HG02970 (cell line): ENCODE measurements around the gene PFDN4.

Experiments used
- ATAC-seq: cut with Tn5 transposase; IDR thresholded peaks from one replicate; pipeline ENCODE4 v1.9.1; 2021; ENCODE audit warnings: mild to moderate bottlenecking, moderate library complexity, moderate number of reproducible peaks; ENCODE audit not compliant: unreplicated experiment, low FRiP score

Gene PFDN4

DNA sequence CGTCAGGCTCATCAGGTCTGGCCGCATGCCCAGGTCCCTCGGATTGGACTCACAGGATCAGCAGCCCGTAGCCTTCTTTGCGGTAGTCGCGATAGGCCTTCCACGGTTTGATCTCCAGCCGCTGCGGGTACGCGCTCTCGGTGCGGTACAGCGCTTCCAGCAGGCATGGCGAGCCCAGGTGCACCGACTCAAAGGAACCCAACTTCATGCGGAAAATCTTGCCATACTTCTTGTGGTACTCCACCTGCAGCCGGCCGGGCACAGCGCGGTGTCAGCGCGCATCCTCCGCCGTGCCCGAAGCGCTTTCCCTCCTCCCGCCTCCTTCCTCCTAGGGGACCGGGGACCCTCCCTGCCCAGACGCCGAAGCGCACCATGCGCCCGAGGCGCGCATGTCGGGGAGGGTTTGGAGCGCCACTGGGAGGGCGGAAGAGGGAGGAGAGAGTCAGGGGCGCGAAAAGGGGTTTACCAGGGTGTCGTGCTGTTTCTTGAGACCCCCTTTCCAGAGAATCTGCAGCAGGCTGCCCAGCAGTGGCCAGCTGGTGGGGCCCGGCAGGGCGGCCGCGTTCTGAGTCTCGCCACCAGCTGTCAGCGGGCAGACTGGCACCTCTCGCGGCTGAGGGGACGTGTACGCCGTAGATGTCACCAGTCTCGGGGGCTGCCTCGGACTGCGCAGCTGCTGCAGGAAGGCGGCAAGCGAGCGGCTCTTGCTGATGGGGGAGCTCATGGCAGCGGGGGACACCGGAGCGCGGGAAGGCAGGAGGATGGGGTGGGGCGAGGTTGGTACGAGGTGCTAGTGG is 34.8 kb upstream of the PFDN4 start:
- ATAC-seq: no peak

DNA sequence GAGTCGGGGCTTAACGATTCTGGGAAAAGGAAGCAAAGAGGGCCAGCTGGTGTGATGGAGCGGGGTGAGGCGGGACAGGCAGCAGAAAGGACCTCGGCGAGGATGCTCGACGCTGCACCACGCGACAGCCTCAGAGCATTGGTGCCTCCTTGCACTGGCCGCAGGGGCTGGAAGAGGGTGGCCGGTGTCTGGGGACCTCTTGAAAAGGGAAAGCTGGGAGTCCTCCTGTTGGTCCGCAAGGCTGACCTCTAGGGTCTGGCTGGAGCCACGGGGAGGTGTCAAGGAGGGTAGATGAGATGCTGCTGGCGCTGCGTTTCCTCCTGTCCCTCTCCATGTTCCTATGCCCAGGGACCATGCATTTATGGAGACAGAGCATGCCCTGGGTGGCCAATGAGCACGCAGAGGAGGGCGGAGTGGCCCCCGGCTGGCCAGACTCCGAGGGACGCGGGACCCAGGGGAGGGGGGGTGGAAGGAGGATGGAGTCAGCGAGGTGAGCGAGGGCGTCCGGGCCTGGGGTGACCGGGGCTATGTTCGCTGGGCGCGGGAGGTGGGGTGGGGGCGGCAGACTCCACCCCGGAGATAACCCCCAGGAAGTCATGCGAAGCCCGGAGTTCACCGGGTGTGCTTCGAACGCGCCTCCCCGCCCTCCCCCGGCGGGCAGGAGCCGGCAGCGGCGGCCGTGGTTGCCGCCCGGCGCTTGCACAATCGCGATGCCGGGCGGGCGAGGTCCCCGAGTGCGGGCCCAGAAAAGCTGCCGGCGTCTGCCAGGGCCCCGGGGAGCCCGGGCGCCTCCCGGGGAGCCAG is 34.0 kb upstream of the PFDN4 start, which contains the start of gene CYP24A1:
Gene CYP24A1 (minus strand): TSS at position 334 of the 804 bp plus-strand sequence. CDS start 407 bp downstream, outside the sequence.
- no peak for ATAC-seq

DNA sequence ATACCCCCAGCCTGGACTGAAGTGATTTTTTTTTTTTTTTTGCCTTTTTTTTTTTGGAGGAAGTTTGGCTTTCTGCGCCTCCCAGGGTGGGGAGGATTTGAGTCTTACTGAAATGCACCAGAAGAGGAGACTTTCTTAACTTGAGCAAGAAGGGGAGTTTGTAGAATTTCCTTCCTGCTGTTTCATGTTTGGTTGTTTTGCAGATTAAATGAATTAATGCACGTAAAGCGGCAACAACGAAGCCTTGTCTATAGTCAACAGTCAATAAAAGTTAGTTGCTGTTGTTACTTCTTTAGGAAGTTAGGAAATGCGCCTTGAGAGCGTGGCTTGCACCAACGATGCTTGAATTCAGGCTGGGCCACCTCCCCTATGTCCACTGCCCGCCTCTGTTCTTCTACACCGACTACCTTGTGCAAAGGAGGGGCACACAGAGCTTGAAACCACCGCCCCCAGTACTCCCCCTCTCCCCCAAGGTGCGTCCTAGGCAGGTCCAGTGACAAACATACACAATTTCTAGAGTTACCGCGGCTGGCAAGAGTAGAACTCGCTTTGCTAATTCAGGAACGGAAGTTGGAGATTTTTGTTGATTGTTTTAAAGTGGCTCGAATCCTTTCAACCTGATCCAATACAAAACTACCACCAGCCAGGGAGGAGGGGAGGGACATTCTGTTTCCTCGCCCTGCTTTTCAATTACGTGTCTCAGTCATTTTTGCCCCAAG is 33.3 kb upstream of the PFDN4 start:
- no peak for ATAC-seq

DNA sequence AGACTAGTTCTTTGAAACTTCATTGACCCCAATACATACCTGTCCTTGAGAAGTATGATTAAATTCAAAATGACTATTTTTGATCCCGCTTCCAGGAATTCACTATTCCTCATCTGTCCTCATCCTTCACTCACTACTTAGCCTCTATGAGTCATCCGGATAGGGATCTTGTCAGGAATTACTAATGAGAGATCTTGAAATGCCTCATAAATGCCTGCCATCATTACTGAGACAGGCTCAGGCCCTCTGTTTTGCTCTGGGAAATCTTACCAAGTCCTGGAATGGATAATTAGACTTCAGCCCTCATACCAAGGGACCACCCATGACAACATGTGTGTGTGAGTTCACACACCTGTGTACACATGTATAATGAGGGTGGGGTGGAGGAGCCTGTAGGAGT is 31.3 kb upstream of the PFDN4 start:
- no peak for ATAC-seq

DNA sequence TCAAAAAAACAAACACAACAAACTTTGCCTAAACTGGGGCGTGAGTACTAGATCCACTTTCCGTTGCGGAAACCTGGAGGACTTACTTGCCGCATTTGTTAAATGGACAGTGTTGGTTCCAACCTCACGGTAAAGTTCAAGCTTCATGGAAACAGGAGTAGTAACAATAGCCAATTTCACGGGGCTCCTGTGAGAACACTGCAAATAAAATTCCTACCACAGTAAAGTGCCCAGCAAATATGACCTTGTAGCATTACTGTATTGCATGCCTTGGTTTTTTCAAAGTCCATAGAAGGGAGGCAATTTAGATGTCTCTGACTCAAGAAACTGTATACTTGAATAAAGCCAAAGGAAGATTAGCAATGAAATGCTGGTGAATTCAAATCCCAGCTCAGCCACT is 30.5 kb upstream of the PFDN4 start:
- no peak for ATAC-seq

DNA sequence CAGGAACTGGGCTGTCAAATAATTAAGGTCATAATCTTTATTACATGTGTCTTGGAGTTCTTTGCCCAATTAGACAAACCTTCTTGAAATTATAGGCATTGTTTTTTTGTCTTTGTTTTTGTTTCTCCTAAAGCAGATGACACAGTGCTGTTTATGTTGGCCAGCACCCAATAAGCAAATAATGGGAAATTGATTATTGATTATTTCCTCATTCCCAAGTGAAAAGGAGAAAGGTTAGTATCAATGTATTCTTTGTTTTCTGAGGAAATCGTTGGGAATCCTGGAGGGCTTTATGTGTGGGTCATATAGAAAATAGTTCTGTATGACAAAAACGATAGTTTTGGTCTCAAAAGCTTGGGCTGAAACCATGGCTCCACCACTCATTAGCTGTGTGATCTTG is 29.6 kb upstream of the PFDN4 start:
- ATAC-seq: no peak

GRCh38 chr20:54179946-54180345 is 27.9 kb upstream of the PFDN4 start:
- ATAC-seq: no peak

DNA sequence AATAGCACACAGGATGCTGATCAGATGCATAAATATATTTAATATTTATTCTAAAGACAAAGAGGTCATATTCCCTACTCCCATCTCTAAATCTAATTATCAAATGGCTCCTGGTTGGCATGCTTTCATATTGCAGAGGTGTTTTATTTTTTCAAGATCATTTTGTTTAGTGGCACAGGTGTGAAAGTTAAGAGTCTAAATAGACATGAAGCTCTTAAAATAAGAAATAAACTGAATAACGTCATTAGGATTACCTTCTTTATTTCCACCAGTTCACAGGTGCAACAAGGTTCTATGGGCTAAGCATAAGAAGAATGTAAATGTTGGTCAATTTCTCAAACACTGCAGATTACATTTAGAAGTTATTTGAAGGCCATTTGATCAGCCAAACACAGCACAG is 27.0 kb upstream of the PFDN4 start:
- ATAC-seq: no peak

GRCh38 chr20:54184071-54184470 is 23.8 kb upstream of the PFDN4 start:
- ATAC-seq: no peak

DNA sequence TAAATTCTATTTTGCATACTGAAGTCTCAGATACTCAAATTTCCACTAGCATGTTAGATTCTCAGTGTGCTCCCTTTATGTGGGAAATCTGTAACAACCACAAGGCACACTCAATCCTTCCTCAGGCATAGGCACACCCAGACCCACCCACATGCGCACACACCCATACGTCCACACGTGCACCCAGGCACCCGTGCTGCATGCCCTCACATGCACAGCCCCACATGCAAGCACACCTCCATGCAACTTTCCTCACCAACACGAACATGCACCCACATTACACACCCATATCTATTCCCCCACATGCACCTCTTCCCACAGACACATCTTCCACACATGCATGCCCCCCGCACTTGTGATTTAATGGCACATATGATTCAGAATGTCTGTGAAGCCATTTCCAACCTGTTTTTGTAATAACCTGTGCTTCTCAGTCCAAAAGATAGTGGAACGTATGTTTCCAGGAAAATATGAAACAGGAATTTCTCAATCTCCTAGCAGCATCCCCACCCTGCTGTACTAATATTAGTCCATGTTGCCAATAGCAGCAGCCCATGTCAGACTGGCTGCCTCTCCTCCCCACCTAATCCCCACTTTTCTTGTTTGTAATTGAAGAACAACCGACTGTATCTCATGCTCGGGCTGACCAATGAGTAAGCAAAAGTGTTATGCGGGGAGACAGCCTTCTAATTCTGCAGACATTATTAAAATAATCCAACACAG is 22.8 kb upstream of the PFDN4 start:
- ATAC-seq: no peak

DNA sequence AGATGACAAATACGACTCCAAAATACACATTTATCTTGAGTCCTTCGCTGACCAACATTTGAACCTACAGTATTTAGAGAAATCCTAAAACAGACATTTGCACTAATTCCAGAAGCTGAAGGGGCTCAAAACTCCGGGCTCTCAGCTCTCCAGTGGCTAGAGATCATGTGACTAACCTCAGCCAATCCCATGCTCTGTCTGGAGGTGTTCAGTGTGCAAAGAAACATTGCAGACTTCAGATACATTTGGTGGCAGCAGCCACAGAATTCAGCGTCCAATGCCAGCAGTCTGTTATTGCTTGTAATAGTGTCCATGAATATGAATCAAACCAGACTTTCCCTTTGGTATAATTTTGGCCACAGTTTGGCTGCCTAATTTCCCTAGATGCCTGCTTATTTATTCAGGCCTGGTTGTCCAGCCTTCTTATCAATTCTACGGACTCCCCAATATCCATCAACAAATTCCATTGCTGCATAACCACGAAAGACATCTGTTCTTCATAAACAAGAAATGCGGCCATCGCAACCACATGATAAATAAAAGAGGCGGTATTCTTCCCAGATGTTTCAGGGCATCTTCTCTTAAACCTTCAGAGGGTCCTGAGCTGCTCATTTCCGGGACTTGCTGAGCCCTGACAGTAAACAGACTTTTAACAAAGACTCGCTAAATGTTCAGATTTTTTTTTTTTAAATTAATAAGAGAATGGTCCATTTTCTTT is 19.6 kb upstream of the PFDN4 start:
- ATAC-seq: no peak

DNA sequence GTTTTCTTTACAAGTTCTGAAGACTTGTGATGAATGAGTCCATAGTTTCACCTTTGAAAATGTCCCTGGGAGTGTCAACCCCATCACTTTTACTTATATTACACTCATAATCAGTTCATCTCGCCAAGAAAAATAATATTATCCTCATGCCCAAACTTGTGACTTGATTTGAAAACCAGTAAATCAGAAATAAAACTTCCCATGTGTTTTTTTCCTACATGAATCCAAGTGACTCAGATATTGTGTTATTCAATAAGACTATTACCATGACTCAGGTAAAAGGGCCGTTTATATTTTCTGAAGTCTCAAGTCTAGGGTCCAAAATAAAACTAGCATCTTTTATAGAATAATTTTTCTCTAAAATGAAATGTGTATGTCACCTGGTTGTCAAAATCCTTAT is 18.3 kb upstream of the PFDN4 start:
- no peak for ATAC-seq

GRCh38 chr20:54190217-54190616 is 17.7 kb upstream of the PFDN4 start:
- no peak for ATAC-seq

- no peak for ATAC-seq
Observed at GRCh38 chr20:54193817-54194216, 14.1 kb upstream of the PFDN4 start.

GRCh38 chr20:54194724-54195438 is 13.0 kb upstream of the PFDN4 start:
- no peak for ATAC-seq

- ATAC-seq: no peak
Observed at GRCh38 chr20:54195483-54196472, 12.1 kb upstream of the PFDN4 start.

- ATAC-seq: no peak
Observed at GRCh38 chr20:54197621-54198604, 10.0 kb upstream of the PFDN4 start.
